ENCODE results near the gene DSG3. TPM values are rescaled to one million over a fixed set of nuclear protein-coding genes. Genes with fewer than 3 reads are reported as not detected.
A peak's percentile ranks its signal among the peaks of the same experiment; 100 is the strongest.

DSG3 gene
- total and polyA plus RNA-seq, 2 of the 13 experiments (the other 11 are each of a cell fraction or from before 2014, with no cell fraction given) = not detected

DNA sequence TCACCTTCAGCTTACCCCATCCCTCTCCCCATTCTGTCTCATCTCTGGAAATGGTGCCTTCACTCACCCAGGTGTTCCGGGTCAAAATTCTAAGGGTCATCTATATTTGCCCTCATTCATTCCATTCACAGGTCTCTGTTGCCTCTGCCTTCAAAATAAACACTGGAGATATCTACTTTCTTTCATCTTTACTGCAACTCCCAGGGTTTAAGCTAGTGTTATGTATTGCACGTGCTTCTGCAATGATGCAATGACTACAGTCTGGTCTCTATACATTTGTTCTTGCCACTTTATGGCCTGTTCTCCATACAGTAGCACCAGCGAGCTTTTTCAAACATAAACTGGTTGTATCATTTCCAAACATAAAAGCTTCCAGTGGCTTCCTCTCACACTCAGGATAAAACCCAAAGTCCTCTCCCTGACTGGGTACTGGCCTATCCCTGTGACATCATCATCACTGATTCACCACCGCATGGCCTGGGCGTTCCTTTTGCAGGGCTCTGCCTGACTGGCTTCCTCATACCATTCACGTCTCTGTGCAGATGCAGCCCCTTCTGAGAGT is 64.7 kb downstream of the DSG3 start (continued):
- TF ChIP-seq, protein P1, sequence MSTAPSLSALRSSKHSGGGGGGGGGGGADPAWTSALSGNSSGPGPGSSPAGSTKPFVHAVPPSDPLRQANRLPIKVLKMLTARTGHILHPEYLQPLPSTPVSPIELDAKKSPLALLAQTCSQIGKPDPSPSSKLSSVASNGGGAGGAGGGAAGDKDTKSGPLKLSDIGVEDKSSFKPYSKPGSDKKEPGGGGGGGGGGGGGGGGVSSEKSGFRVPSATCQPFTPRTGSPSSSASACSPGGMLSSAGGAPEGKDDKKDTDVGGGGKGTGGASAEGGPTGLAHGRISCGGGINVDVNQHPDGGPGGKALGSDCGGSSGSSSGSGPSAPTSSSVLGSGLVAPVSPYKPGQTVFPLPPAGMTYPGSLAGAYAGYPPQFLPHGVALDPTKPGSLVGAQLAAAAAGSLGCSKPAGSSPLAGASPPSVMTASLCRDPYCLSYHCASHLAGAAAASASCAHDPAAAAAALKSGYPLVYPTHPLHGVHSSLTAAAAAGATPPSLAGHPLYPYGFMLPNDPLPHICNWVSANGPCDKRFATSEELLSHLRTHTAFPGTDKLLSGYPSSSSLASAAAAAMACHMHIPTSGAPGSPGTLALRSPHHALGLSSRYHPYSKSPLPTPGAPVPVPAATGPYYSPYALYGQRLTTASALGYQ (CRISPR knock-in tag; IDR thresholded peaks at IDR 0.05) = peak; percentile 99
- TF ChIP-seq PPARG (CRISPR knock-in tag; conservative IDR thresholded peaks at IDR 0.05) (peak; percentile 82), DR1 (CRISPR knock-in tag; IDR thresholded peaks at IDR 0.05) (no peak), ZNF780A (CRISPR knock-in tag; IDR thresholded peaks at IDR 0.05) (peak; percentile 83; the same call in 1 of the 2 replicates), ZNF678 (CRISPR knock-in tag; IDR thresholded peaks at IDR 0.05) (0 out of 2 replicates have a peak, but pooled peaks have one; percentile 5), RAD51 (IDR thresholded peaks at IDR 0.05; ENCODE audit: borderline replicate concordance) (no peak), RBAK (CRISPR knock-in tag; IDR thresholded peaks at IDR 0.05) (no peak), MIER2 (CRISPR knock-in tag; IDR thresholded peaks at IDR 0.05) (peak; percentile 57; the same call in 1 of the 2 replicates), ZKSCAN8 (CRISPR knock-in tag; IDR thresholded peaks at IDR 0.05; ENCODE audit: borderline replicate concordance) (no peak; the same call in 1 of the 2 replicates), FOXO1 (CRISPR knock-in tag; IDR thresholded peaks at IDR 0.05) (peak; percentile 73; the same call in 1 of the 2 replicates), RCOR2 (CRISPR knock-in tag; IDR thresholded peaks at IDR 0.05) (peak; percentile 81), SALL1 (CRISPR knock-in tag; IDR thresholded peaks at IDR 0.05) (peak; percentile 71), BRD4 (CRISPR knock-in tag; IDR thresholded peaks at IDR 0.05) (0 out of 2 replicates have a peak, but pooled peaks have one; percentile 45), ZNF317 (CRISPR knock-in tag; IDR thresholded peaks at IDR 0.05) (0 out of 2 replicates have a peak, but pooled peaks have one; percentile 34), KMT2B (CRISPR knock-in tag; IDR thresholded peaks at IDR 0.05) (0 out of 2 replicates have a peak, but pooled peaks have one; percentile 18), CBFB (CRISPR knock-in tag; IDR thresholded peaks at IDR 0.05) (peak; percentile 78), ZNF879 (CRISPR knock-in tag; IDR thresholded peaks at IDR 0.05) (no peak)
- TF ChIP-seq, protein P2, sequence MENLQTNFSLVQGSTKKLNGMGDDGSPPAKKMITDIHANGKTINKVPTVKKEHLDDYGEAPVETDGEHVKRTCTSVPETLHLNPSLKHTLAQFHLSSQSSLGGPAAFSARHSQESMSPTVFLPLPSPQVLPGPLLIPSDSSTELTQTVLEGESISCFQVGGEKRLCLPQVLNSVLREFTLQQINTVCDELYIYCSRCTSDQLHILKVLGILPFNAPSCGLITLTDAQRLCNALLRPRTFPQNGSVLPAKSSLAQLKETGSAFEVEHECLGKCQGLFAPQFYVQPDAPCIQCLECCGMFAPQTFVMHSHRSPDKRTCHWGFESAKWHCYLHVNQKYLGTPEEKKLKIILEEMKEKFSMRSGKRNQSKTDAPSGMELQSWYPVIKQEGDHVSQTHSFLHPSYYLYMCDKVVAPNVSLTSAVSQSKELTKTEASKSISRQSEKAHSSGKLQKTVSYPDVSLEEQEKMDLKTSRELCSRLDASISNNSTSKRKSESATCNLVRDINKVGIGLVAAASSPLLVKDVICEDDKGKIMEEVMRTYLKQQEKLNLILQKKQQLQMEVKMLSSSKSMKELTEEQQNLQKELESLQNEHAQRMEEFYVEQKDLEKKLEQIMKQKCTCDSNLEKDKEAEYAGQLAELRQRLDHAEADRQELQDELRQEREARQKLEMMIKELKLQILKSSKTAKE (CRISPR knock-in tag; IDR thresholded peaks at IDR 0.05; ENCODE audit: borderline replicate concordance) = peak; percentile 94
- TF ChIP-seq, protein P3, sequence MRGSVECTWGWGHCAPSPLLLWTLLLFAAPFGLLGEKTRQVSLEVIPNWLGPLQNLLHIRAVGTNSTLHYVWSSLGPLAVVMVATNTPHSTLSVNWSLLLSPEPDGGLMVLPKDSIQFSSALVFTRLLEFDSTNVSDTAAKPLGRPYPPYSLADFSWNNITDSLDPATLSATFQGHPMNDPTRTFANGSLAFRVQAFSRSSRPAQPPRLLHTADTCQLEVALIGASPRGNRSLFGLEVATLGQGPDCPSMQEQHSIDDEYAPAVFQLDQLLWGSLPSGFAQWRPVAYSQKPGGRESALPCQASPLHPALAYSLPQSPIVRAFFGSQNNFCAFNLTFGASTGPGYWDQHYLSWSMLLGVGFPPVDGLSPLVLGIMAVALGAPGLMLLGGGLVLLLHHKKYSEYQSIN (CRISPR knock-in tag; IDR thresholded peaks at IDR 0.05; ENCODE audit: borderline replicate concordance) = no peak
- TF ChIP-seq, protein P4, sequence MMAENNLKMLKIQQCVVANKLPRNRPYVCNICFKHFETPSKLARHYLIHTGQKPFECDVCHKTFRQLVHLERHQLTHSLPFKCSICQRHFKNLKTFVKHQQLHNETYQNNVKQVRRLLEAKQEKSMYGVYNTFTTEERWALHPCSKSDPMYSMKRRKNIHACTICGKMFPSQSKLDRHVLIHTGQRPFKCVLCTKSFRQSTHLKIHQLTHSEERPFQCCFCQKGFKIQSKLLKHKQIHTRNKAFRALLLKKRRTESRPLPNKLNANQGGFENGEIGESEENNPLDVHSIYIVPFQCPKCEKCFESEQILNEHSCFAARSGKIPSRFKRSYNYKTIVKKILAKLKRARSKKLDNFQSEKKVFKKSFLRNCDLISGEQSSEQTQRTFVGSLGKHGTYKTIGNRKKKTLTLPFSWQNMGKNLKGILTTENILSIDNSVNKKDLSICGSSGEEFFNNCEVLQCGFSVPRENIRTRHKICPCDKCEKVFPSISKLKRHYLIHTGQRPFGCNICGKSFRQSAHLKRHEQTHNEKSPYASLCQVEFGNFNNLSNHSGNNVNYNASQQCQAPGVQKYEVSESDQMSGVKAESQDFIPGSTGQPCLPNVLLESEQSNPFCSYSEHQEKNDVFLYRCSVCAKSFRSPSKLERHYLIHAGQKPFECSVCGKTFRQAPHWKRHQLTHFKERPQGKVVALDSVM (CRISPR knock-in tag; IDR thresholded peaks at IDR 0.05) = peak; percentile 30; the same call in 1 of the 2 replicates
- TF ChIP-seq, protein P5, sequence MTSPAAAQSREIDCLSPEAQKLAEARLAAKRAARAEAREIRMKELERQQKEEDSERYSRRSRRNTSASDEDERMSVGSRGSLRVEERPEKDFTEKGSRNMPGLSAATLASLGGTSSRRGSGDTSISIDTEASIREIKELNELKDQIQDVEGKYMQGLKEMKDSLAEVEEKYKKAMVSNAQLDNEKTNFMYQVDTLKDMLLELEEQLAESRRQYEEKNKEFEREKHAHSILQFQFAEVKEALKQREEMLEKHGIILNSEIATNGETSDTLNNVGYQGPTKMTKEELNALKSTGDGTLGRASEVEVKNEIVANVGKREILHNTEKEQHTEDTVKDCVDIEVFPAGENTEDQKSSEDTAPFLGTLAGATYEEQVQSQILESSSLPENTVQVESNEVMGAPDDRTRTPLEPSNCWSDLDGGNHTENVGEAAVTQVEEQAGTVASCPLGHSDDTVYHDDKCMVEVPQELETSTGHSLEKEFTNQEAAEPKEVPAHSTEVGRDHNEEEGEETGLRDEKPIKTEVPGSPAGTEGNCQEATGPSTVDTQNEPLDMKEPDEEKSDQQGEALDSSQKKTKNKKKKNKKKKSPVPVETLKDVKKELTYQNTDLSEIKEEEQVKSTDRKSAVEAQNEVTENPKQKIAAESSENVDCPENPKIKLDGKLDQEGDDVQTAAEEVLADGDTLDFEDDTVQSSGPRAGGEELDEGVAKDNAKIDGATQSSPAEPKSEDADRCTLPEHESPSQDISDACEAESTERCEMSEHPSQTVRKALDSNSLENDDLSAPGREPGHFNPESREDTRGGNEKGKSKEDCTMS (CRISPR knock-in tag; conservative IDR thresholded peaks at IDR 0.05) = no peak
